SK-N-SH (cell line): ENCODE results near the gene SCNN1A.

ENCODE experiments used
- FOXJ3 ChIP-seq: sonication (generic); formaldehyde crosslinking; IDR thresholded peaks from 2 replicates; pipeline ENCODE4 v1.5.1; 2020; ENCODE audit warnings: mild to moderate bottlenecking, missing genetic modification reagents
- NRF1 ChIP-seq: IDR thresholded peaks from 2 replicates; pipeline ENCODE4 v1.6.1; 2012; ENCODE audit warnings: low read depth, mild to moderate bottlenecking, low read length
- RXRA ChIP-seq: IDR thresholded peaks from 2 replicates; pipeline ENCODE4 v1.4.0; 2012; ENCODE audit warnings: low read depth, mild to moderate bottlenecking, borderline replicate concordance
- TF ChIP-seq, protein P1 (sequence below): fragments of 200-600 bp; sonication (generic); IDR thresholded peaks from 2 replicates; pipeline ENCODE4 v1.6.1; 2017; ENCODE audit warnings: antibody characterized with exemption, mild to moderate bottlenecking, moderate library complexity
- TF ChIP-seq, protein P2 (sequence below): IDR thresholded peaks from 2 replicates; pipeline ENCODE4 v1.6.1; 2012; ENCODE audit warnings: mild to moderate bottlenecking, low read depth, low read length, moderate library complexity

- TF ChIP-seq, protein P1, sequence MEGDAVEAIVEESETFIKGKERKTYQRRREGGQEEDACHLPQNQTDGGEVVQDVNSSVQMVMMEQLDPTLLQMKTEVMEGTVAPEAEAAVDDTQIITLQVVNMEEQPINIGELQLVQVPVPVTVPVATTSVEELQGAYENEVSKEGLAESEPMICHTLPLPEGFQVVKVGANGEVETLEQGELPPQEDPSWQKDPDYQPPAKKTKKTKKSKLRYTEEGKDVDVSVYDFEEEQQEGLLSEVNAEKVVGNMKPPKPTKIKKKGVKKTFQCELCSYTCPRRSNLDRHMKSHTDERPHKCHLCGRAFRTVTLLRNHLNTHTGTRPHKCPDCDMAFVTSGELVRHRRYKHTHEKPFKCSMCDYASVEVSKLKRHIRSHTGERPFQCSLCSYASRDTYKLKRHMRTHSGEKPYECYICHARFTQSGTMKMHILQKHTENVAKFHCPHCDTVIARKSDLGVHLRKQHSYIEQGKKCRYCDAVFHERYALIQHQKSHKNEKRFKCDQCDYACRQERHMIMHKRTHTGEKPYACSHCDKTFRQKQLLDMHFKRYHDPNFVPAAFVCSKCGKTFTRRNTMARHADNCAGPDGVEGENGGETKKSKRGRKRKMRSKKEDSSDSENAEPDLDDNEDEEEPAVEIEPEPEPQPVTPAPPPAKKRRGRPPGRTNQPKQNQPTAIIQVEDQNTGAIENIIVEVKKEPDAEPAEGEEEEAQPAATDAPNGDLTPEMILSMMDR, result no peak
- TF ChIP-seq RXRA, result no peak
- TF ChIP-seq FOXJ3 (CRISPR knock-in tag), result no peak
- TF ChIP-seq, protein P2, sequence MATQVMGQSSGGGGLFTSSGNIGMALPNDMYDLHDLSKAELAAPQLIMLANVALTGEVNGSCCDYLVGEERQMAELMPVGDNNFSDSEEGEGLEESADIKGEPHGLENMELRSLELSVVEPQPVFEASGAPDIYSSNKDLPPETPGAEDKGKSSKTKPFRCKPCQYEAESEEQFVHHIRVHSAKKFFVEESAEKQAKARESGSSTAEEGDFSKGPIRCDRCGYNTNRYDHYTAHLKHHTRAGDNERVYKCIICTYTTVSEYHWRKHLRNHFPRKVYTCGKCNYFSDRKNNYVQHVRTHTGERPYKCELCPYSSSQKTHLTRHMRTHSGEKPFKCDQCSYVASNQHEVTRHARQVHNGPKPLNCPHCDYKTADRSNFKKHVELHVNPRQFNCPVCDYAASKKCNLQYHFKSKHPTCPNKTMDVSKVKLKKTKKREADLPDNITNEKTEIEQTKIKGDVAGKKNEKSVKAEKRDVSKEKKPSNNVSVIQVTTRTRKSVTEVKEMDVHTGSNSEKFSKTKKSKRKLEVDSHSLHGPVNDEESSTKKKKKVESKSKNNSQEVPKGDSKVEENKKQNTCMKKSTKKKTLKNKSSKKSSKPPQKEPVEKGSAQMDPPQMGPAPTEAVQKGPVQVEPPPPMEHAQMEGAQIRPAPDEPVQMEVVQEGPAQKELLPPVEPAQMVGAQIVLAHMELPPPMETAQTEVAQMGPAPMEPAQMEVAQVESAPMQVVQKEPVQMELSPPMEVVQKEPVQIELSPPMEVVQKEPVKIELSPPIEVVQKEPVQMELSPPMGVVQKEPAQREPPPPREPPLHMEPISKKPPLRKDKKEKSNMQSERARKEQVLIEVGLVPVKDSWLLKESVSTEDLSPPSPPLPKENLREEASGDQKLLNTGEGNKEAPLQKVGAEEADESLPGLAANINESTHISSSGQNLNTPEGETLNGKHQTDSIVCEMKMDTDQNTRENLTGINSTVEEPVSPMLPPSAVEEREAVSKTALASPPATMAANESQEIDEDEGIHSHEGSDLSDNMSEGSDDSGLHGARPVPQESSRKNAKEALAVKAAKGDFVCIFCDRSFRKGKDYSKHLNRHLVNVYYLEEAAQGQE, result no peak
- no peak for TF ChIP-seq NRF1
Observed at GRCh38 chr12:6375269-6376078, at the start of gene SCNN1A.
